Ovary (tissue), 3 donors: Measurements from ENCODE around the gene LCN1.

Experiments
- POLR2A ChIP-seq: fragments of 450-650 bp; IDR thresholded peaks from one replicate; pipeline ENCODE4 v1.6.1; 2017; ENCODE audit warnings: antibody characterized with exemption, mild to moderate bottlenecking, moderate library complexity
- TF ChIP-seq, protein P1 (sequence below), 3 donors: fragments of 450-650 bp in 2 of 3; fragments of 200-600 bp in 1 of 3; IDR thresholded peaks; one replicate each; pipeline versions ENCODE4 v1.5.1 to v1.8.0; 2016 to 2022; ENCODE audit warnings: antibody characterized with exemption in 3 of 3, mild to moderate bottlenecking in 1 of 3
- donor health status: DM: no; HTN: no; CAD: no.

DNA sequence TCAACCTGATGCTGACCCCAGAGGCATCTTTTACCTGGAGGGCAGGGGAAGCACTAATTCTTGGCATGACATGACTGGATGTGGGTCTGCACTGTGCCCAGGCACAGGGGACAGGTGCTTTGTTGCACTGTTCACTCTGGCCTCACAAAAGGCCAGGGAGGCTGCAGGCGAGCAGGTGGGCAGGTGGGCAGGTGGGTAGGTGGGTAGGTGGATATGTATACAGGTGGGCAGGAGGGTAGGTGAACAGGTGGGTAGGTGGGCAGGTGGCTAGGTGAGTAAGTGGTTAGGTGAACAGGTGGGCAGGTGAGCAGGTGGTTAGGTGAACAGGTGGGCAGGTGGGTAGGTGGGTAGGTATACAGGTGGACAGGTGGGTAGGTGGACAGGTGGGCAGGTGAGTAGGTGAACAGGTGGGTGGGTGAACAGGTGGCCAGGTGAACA is 41.8 kb downstream of the LCN1 start:
- TF ChIP-seq, protein P1, sequence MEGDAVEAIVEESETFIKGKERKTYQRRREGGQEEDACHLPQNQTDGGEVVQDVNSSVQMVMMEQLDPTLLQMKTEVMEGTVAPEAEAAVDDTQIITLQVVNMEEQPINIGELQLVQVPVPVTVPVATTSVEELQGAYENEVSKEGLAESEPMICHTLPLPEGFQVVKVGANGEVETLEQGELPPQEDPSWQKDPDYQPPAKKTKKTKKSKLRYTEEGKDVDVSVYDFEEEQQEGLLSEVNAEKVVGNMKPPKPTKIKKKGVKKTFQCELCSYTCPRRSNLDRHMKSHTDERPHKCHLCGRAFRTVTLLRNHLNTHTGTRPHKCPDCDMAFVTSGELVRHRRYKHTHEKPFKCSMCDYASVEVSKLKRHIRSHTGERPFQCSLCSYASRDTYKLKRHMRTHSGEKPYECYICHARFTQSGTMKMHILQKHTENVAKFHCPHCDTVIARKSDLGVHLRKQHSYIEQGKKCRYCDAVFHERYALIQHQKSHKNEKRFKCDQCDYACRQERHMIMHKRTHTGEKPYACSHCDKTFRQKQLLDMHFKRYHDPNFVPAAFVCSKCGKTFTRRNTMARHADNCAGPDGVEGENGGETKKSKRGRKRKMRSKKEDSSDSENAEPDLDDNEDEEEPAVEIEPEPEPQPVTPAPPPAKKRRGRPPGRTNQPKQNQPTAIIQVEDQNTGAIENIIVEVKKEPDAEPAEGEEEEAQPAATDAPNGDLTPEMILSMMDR (IDR thresholded peaks at IDR 0.05): no peak
- TF ChIP-seq POLR2A: no peak
